K562 (cell line): ENCODE results near the gene LBP. TPM values are rescaled to one million over a fixed set of nuclear protein-coding genes. Genes with fewer than 3 reads are reported as not detected.

Experiments used
- AFF1 ChIP-seq, 2 experiments: fragments of 450-650 bp; IDR thresholded peaks; 2 replicates each; pipeline ENCODE4 v1.6.1; 2018; ENCODE audit warnings: mild to moderate bottlenecking in 2 of 2, low read depth in 1 of 2; ENCODE audit not compliant: partially characterized antibody in 2 of 2
- C11orf30 ChIP-seq: fragments of 450-650 bp; IDR thresholded peaks from 2 replicates; pipeline ENCODE4 v1.6.1; 2016; ENCODE audit warnings: low read depth, mild to moderate bottlenecking
- CBFB ChIP-seq: sonication (generic); formaldehyde crosslinking; IDR thresholded peaks from 2 replicates; pipeline ENCODE4 v1.4.0; 2020; ENCODE audit warnings: mild to moderate bottlenecking, missing genetic modification reagents
- HDAC3 ChIP-seq: fragments of 450-650 bp; IDR thresholded peaks from 2 replicates; pipeline ENCODE4 v1.6.1; 2018; ENCODE audit warnings: borderline replicate concordance, mild to moderate bottlenecking, moderate library complexity; ENCODE audit not compliant: partially characterized antibody
- HNRNPK ChIP-seq: fragments of 200-400 bp; formaldehyde crosslinking; IDR thresholded peaks from one replicate; pipeline ENCODE4 v1.6.1; 2018; ENCODE audit warnings: mild to moderate bottlenecking, low read depth, low read length; ENCODE audit not compliant: poor library complexity, severe bottlenecking
- IRF1 ChIP-seq: sonication (generic); formaldehyde crosslinking; IDR thresholded peaks from 2 replicates; pipeline ENCODE4 v1.8.0; 2022; ENCODE audit warnings: missing genetic modification reagents, mild to moderate bottlenecking, borderline replicate concordance
- KDM2B ChIP-seq: fragments of 250-450 bp; sonication (Bioruptor Pico); IDR thresholded peaks from 2 replicates; pipeline ENCODE4 v1.8.0; 2021; ENCODE audit warnings: mild to moderate bottlenecking, moderate library complexity
- KHSRP ChIP-seq: fragments of 450-650 bp; IDR thresholded peaks from 2 replicates; pipeline ENCODE4 v1.6.1; 2017
- PBX2 ChIP-seq, 2 experiments: IDR thresholded peaks in 1 of 2; conservative IDR thresholded peaks in 1 of 2; 2 replicates each; pipeline ENCODE4 v1.6.1; 2016; ENCODE audit warnings: low read depth in 2 of 2, mild to moderate bottlenecking in 1 of 2, missing compliant biosample characterization in 1 of 2, missing genetic modification characterization in 1 of 2, moderate library complexity in 1 of 2
- POLR2A ChIP-seq: fragments of 450-650 bp; conservative IDR thresholded peaks from 2 replicates; pipeline ENCODE4 v1.6.1; 2016
- POLR2AphosphoS2 ChIP-seq: IDR thresholded peaks from 2 replicates; pipeline ENCODE4 v1.6.1; 2012; ENCODE audit warnings: low read length, improper control_type of control experiment
- POLR2B ChIP-seq: fragments of 450-650 bp; IDR thresholded peaks from 2 replicates; pipeline ENCODE4 v1.6.1; 2018; ENCODE audit warnings: low read depth; ENCODE audit not compliant: partially characterized antibody
- RBM14 ChIP-seq: fragments of 200-400 bp; formaldehyde crosslinking; IDR thresholded peaks from 2 replicates; pipeline ENCODE4 v1.6.1; 2018; ENCODE audit warnings: low read depth, mild to moderate bottlenecking, low read length, moderate library complexity, borderline replicate concordance; ENCODE audit not compliant: insufficient read depth
- SFPQ ChIP-seq: fragments of 200-400 bp; formaldehyde crosslinking; IDR thresholded peaks from 2 replicates; pipeline ENCODE4 v1.6.1; 2017; ENCODE audit warnings: mild to moderate bottlenecking, low read depth, low read length, moderate library complexity
- VEZF1 ChIP-seq: fragments of 200-800 bp; sonication (Bioruptor generic); IDR thresholded peaks from 2 replicates; pipeline ENCODE4 v1.6.1; 2017; ENCODE audit warnings: missing genetic modification characterization, missing compliant biosample characterization
- ZNF124 ChIP-seq: sonication (generic); formaldehyde crosslinking; IDR thresholded peaks from 2 replicates; pipeline ENCODE4 v1.8.1; 2022; ENCODE audit warnings: missing genetic modification reagents
- ZNF274 ChIP-seq: IDR thresholded peaks from 2 replicates; pipeline ENCODE4 v1.6.1; 2011; ENCODE audit warnings: low read depth, mild to moderate bottlenecking, low read length, moderate library complexity, borderline replicate concordance
- polyA plus RNA-seq, 8 experiments: library from polyadenylated mRNA; depleted of rRNA in 4 of 8; stranded (reverse) in 5 of 8; unstranded in 3 of 8; fragments of >200 nt; fragmentation: Nextera tagmentation in 2 of 8; fragmentation: Illumina TruSeq in 1 of 8; extraction: Ambion mirVana in 2 of 8; extraction: Trizol in 1 of 8; gene quantifications; 2 replicates each; pipeline versions ENCODE4 v1.2.1 to v1.2.3, GENCODE V29; 2011 to 2014; ENCODE audit warnings: inconsistent platforms in 1 of 8, missing spikeins in 1 of 8
- total RNA-seq, 7 experiments: library from RNA; depleted of rRNA in 6 of 7; stranded (reverse); fragments of >200 nt in 6 of 7; fragmentation: Illumina TruSeq in 2 of 7; extraction: Trizol in 2 of 7; gene quantifications; 2 replicates each; pipeline versions ENCODE4 v1.2.1 to v1.2.3, GENCODE V29; 2011 to 2021; ENCODE audit warnings: low replicate concordance in 1 of 7

Gene LBP
- total and polyA plus RNA-seq, 9 of the 15 experiments (the other 6 are each of a cell fraction or from before 2014, with no cell fraction given) = 0.06 to 0.31 (median 0.09) TPM; not detected in 3

- no peak for TF ChIP-seq AFF1 (IDR thresholded peaks at IDR 0.05; ENCODE audit: low read depth in 1 of 2, partially characterized antibody in 2 of 2)
- TF ChIP-seq IRF1 (CRISPR knock-in tag) = no peak
- TF ChIP-seq C11orf30 = no peak
- peak; percentile 10 for TF ChIP-seq POLR2B
- TF ChIP-seq ZNF124 (CRISPR knock-in tag) = no peak
- TF ChIP-seq HNRNPK = no peak
- no peak for TF ChIP-seq KDM2B
- TF ChIP-seq SFPQ = no peak
- TF ChIP-seq HDAC3 = no peak
- TF ChIP-seq ZNF274 = no peak
- TF ChIP-seq KHSRP = no peak
- TF ChIP-seq RBM14 = no peak
- TF ChIP-seq PBX2 (CRISPR knock-in tag; IDR thresholded peaks at IDR 0.05; ENCODE audit: low read depth) = no peak
- TF ChIP-seq PBX2 (tag; conservative IDR thresholded peaks at IDR 0.05; ENCODE audit: low read depth) = no peak
- no peak for TF ChIP-seq CBFB
- TF ChIP-seq POLR2AphosphoS2 = peak; percentile 27; the same call in 1 of the 2 replicates
- TF ChIP-seq POLR2A = peak; percentile 55
- no peak for TF ChIP-seq VEZF1 (CRISPR knock-in tag)
Observed at GRCh38 chr20:38424401-38424800, 78.1 kb downstream of the LBP start (continued).
